LNCAP (cell line): Measurements from ENCODE around the gene ACSL1.

ENCODE experiments used
- CTCF ChIP-seq: fragments of 450-650 bp; IDR thresholded peaks from 2 replicates; pipeline ENCODE4 v1.5.1; 2017; ENCODE audit warnings: mild to moderate bottlenecking

Gene ACSL1

GRCh38 chr4:184808713-184809050 lies 17.1 kb downstream of the ACSL1 start:
- no peak for TF ChIP-seq CTCF

GRCh38 chr4:184807797-184808712 lies 17.7 kb downstream of the ACSL1 start:
- TF ChIP-seq CTCF, result no peak

GRCh38 chr4:184807256-184807655 lies 18.5 kb downstream of the ACSL1 start:
- TF ChIP-seq CTCF, result no peak

GRCh38 chr4:184806711-184807110 lies 19.1 kb downstream of the ACSL1 start:
- no peak for TF ChIP-seq CTCF

GRCh38 chr4:184806229-184806550 lies 19.6 kb downstream of the ACSL1 start:
- no peak for TF ChIP-seq CTCF

GRCh38 chr4:184805462-184806228 lies 20.1 kb downstream of the ACSL1 start:
- no peak for TF ChIP-seq CTCF

GRCh38 chr4:184804621-184805020 lies 21.1 kb downstream of the ACSL1 start:
- TF ChIP-seq CTCF, result no peak
